HG03097 (cell line): ENCODE results near the gene COP1.
"Not testable (repeated sequence)": the region's sequence is repeated elsewhere in the genome, so short reads cannot be mapped to it uniquely, and the experiment has no call there.

Source experiments
- ATAC-seq: cut with Tn5 transposase; IDR thresholded peaks from one replicate; pipeline ENCODE4 v1.9.1; 2021; ENCODE audit not compliant: unreplicated experiment, low FRiP score

The COP1 gene

GRCh38 chr1:176141449-176141848, 65.6 kb downstream of the COP1 start:
- no peak for ATAC-seq

GRCh38 chr1:176136891-176137290, 70.2 kb downstream of the COP1 start:
- no peak for ATAC-seq

DNA sequence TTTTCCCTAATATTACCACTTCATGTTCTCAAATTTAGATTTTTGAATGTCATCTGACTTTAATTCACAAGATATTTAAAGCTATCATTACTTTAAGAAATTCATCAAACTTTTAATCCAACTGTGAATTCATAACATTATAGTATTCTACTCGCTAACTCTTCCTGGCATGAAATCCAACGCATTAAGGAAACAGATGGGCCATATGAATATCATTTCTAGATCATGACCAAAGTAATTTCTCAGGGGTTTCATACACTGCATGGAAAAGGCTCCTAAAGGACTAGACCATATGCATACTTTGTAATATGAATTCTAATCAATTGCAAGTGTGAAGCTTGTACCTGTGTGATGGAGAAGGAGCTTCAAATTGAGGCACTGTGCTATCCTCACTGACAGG, 72.4 kb downstream of the COP1 start:
- no peak for ATAC-seq

- ATAC-seq = no peak
Observed at GRCh38 chr1:176122282-176122681, 84.8 kb downstream of the COP1 start.

DNA sequence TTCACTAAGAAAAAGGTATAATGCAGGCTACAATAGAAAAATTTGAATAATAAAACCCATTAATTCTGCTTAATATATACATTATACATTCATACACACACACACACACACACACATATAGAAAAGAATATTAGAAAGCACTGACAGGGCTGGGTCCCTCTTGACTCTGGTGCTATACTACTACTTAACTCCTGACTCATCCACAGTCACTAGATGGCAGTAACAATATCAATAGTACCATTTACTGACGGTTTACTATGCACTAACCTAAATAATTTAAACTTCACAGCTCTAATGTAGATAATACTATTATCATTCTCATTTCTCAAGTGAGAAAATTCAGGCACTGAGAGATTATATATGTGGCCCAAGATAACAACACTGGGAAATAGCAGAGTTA, 87.5 kb downstream of the COP1 start:
- ATAC-seq = no peak

DNA sequence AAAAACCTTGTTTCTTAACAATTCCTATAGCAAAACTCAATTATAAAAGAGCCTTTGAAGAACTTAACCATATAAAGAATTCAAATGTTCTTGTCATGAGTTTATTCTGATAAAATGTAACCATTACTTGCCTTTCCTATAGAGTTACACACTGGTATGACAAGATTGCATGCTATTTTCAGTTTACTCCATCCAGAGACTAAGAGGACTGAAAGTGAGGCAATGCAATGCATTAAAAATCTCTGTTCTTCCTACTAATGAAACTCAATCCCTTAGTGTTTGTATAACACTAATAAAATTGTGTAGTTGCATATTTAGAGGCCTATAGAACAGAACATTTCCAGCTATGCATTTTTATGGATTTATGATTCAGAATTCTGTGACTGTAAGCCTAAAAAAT, 88.1 kb downstream of the COP1 start:
- no peak for ATAC-seq

DNA sequence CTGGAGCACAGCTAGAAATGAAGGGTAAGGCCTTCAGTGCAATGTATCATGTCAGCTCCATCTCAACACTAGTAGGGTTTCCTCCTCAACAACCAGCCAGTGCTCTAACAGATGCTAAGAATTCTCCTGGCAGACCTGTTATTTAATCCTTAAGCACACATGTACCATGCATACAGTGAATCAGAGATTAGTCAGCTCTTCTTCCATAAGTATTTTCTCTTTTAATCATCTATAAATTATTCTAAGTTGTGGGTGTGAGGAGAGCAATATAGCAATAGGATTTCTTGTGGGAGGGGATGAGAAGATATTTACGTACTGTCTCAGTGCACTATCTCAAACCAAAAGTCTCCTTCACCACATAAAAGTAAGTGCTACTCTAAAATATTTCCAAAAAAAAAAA, 95.3 kb downstream of the COP1 start:
- no peak for ATAC-seq

DNA sequence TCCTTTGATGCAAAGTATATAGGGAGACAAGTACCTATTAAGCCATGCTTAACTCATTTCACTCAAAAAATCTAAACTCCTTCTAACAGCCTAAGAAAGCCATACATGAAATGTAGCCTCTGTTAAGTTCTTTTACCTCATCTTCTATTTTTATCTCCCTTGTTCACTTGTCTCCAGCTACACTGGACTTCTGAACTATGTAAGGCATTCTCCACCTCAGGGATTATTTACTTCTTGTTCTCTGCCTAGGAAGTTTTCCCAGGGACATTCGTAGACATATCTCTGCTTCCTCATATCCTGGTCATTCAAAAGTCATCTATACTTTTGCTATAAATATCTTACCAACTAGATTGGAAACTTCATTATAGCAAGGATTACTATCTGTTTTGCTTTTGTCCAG, 96.9 kb downstream of the COP1 start:
- ATAC-seq = no peak

DNA sequence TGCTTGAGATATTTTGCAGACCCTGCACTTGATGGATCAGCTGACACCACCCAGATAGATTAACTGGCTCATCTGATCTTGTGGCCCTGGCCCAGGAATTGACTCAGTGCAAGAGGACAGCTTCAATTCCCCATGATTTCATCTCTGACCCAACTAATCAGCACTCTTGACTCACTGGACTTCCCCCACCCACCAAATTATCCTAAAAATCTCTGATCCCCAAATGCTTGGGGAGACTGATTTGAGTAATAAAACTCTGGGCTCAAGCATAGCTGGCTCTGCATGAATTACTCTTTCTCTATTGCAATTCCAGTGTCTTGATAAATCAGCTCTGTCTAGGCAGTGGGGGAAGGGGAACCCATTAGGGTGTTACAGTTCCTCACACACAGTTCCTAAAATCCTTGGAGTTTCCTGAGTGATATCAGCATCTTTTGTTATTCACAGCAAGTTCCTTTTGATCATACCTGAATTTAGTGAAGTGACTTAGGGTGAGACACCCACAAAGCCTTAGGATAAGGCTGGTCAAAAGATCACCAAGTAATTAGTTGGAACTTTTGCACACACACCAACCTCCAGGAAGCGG, 104.2 kb downstream of the COP1 start:
- ATAC-seq = no peak

GRCh38 chr1:176101951-176102642, 105.0 kb downstream of the COP1 start:
- no peak for ATAC-seq

DNA sequence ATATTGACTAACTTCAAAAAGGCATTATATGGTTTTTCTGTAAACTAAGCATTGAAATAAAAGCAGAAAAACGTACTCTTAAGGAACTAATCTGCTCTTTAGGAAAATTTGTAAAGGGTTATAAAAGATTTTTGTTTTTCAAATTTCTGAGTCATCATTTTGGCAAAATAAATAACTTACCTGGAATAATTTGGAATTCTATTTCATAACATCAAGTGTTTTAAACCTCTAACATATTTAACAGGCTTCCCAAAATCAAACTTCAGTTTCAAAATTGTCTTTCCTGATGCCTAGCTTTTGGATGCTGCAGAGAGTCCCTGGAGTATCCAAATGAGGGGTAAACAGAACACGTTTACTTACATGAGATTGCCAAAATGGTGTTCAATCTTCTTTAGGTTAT, 108.5 kb downstream of the COP1 start:
- ATAC-seq = no peak

GRCh38 chr1:176096015-176096414, 111.1 kb downstream of the COP1 start:
- no peak for ATAC-seq

DNA sequence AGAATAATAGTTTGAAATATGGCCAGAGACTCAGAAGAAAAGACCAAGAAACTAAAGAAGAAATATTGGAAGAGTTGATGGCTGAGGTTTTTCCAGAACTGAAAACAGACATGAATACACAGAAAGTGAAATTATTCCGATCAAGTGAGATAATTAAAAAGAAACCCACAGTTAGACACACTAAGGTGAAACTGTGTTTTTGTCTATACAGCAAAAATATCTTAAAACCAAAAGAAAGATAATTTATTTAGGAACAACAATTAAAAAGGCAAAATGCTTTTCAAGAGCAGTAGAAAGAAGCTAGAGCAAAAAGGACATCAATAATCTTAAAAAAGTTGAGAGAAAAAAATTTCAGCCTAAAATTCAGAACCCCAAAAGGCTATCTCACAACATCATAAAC, 116.3 kb downstream of the COP1 start:
- no peak for ATAC-seq

DNA sequence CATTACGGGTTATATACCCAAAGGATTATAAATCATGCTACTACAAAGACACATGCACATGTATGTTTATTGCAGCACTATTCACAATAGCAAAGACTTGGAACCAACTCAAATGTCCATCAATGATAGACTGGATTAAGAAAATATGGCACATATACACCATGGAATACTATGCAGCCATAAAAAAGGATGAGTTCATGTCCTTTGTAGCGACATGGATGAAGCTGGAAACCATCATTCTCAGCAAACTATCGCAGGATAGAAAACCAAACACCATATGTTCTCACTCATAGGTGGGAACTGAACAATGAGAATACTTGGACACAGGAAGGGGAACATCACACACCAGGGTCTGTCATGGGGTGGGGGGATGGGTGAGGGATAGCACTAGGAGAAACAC, 119.3 kb downstream of the COP1 start:
- ATAC-seq = not testable (repeated sequence)

DNA sequence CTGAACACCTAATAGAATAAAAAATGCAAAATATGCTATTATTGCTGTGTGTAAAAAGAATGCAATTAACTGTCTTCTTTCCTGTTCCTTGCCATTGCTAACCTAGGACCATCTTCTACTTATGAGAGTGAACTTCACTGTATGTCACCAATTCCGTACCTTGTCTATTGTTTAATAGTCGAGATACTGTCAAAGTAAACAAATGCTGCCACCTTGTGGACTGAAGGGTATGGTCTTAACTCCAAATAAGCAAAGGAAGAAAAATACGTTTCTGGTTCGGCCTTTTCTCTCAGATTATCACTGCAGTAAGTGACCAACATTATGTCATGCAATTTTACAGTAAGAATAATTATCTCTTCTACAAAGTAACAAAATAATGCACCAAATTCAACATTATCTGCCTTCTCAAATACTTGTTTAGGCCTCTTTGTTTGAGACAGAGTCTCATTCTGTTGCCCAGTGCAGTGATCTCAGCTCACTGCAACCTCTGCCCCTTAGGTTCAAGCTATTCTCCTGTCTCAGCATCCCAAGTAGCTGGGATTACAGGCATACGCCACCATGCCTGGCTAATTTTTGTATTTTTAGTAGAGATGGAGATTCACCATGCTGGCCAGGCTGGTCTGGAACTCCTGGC, 133.4 kb downstream of the COP1 start:
- ATAC-seq = no peak

GRCh38 chr1:176068901-176069300, 138.2 kb downstream of the COP1 start:
- ATAC-seq = no peak

DNA sequence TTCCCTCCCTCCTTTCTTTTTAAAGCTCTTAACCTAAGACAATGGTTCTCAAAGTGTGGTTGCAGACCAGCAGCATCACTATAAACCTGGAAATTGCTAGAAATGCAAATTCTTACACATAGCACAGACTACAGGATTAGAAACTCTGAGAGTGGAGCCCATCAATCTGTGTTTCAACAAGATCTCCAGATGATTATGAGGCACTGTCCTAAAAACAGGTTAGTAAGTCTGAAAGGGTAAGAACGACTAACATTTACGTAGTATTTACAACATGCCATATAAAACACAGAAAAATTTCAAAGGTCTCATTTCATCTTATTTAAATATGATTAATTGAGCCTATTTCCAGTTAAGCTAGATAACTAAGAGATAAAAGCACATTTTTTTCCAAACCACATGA, 138.8 kb downstream of the COP1 start:
- no peak for ATAC-seq

DNA sequence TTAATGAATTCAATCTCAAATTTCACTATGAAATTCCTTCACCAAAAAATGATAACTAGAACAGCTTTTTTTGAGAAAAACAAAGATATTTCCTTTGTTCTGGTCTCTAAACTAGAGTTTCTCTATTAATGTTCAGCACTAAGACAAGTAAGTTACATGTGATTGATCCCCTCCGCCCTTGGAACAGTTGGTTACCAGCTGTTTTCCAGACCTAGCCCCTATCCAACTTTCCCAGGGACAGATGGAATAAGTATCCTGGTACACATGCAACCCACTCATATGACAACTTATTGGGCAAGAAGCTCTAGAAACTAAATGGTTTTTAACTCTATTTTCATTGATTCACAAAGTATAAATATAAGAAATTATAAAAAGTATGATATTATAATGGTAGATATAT, 140.4 kb downstream of the COP1 start:
- no peak for ATAC-seq

DNA sequence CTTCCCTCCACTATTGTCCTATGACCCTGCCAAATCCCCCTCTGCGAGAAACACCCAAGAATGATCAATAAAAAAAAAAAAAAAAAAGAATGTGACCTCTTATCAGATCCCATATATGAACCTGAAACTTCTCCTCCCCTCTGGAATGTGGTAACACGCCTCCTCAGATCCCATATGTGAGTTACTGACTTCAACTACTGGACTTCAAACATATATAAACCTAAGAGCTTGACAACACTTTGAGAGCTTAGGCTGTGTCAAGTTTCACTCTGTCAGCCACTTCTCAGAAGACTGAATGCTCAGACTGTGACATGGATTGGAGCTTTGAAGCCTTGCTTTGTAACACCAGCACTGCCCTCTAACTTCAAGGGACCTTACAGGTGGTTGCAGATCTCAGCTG, 148.4 kb downstream of the COP1 start:
- no peak for ATAC-seq

DNA sequence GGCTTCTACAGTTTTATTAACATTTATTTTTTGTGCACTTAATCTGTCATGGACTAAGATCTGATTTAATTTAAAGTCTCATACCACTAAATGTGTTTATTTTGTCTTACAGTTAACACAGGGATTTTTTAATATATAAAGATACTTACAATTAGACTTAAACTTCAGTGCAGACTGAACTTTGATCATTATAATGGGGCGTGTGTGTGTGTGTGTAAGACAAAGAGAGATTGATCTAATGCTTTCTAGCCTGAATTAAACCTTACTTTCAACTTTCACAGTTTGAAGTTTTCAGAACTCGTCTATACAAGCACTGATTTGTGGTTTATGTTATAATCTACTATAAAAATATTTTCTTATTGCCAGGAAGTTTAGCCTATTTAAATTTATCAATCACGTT, 150.8 kb downstream of the COP1 start:
- no peak for ATAC-seq

- ATAC-seq = no peak
Observed at GRCh38 chr1:176055398-176055797, 151.7 kb downstream of the COP1 start.

- no peak for ATAC-seq
Observed at GRCh38 chr1:176051902-176052518, 155.1 kb downstream of the COP1 start.
